ENCODE results near the gene PRPF18.
"Not testable (repeated sequence)": the region's sequence is repeated elsewhere in the genome, so short reads cannot be mapped to it uniquely, and the experiment has no call there.

The PRPF18 gene

GRCh38 chr10:13586676-13587355, at the start of gene PRPF18:
Gene PRPF18 (plus strand): TSS chr10:13586965. CDS start chr10:13587087, 122 bp downstream.
- DNase-seq = peak; percentile 97

GRCh38 chr10:13537985-13538384, 48.8 kb upstream of the PRPF18 start:
- not testable (repeated sequence) for DNase-seq

- no peak for DNase-seq
Observed at GRCh38 chr10:13542533-13542932, 44.2 kb upstream of the PRPF18 start.

- DNase-seq = no peak
Observed at GRCh38 chr10:13550802-13551201, 36.0 kb upstream of the PRPF18 start.

GRCh38 chr10:13555884-13556510, 30.8 kb upstream of the PRPF18 start:
- DNase-seq = no peak

GRCh38 chr10:13559124-13559700, 27.6 kb upstream of the PRPF18 start:
- DNase-seq = no peak

GRCh38 chr10:13560597-13560996, 26.2 kb upstream of the PRPF18 start:
- no peak for DNase-seq

GRCh38 chr10:13563481-13564445, 23.0 kb upstream of the PRPF18 start:
- DNase-seq = no peak

GRCh38 chr10:13564576-13564975, 22.2 kb upstream of the PRPF18 start:
- no peak for DNase-seq

GRCh38 chr10:13567030-13567429, 19.7 kb upstream of the PRPF18 start:
- DNase-seq = peak; percentile 32

- DNase-seq = no peak
Observed at GRCh38 chr10:13571541-13571940, 15.2 kb upstream of the PRPF18 start.

GRCh38 chr10:13573960-13574359, 12.8 kb upstream of the PRPF18 start:
- DNase-seq = no peak

GRCh38 chr10:13585195-13585751, 1.5 kb upstream of the PRPF18 start:
- no peak for DNase-seq

- no peak for DNase-seq
Observed at GRCh38 chr10:13585943-13586342, 822 bp upstream of the PRPF18 start.

GRCh38 chr10:13587391-13587790, 626 bp downstream of the PRPF18 start:
- peak; percentile 50 for DNase-seq

GRCh38 chr10:13589316-13589715, 2.6 kb downstream of the PRPF18 start:
- DNase-seq = peak; percentile 6

- DNase-seq = no peak
Observed at GRCh38 chr10:13590886-13591285, 4.1 kb downstream of the PRPF18 start.

GRCh38 chr10:13592306-13592705, 5.5 kb downstream of the PRPF18 start:
- DNase-seq = no peak

GRCh38 chr10:13593535-13593934, 6.8 kb downstream of the PRPF18 start:
- DNase-seq = no peak

GRCh38 chr10:13594641-13595040, 7.9 kb downstream of the PRPF18 start:
- no peak for DNase-seq

GRCh38 chr10:13597909-13598308, 11.1 kb downstream of the PRPF18 start:
- DNase-seq = no peak

GRCh38 chr10:13604357-13605040, 17.7 kb downstream of the PRPF18 start:
- no peak for DNase-seq

Data from OCI-M1 (cell line).